Upper lobe of left lung (tissue), 6 donors: ENCODE results near the gene AGAP1. TPM values are rescaled to one million over a fixed set of nuclear protein-coding genes. Genes with fewer than 3 reads are reported as not detected.

ENCODE experiments used
- ATAC-seq, 2 donors: fragments of 200-7000 bp; cut with Tn5 transposase; one replicate each; pipeline ENCODE4 v1.9.1; 2022; ENCODE audit warnings: mild to moderate bottlenecking in 2 of 2, moderate library complexity in 2 of 2; ENCODE audit not compliant: low FRiP score in 2 of 2
- DNase-seq, 2 donors: peaks; one replicate each; pipeline ENCODE4 v3.0.0-alpha.2; 2019 to 2020
- H3K27ac ChIP-seq, 4 donors: fragments of 200-600 bp; sonication (generic); one replicate each; pipeline ENCODE4 v1.5.1; 2016 to 2019
- H3K27me3 ChIP-seq, 4 donors: fragments of 200-600 bp; sonication (generic); one replicate each; pipeline ENCODE4 v1.5.1; 2017 to 2019
- H3K36me3 ChIP-seq, 4 donors: fragments of 200-600 bp; sonication (generic); one replicate each; pipeline ENCODE4 v1.5.1; 2016 to 2019
- H3K4me1 ChIP-seq, 4 donors: fragments of 200-600 bp; sonication (generic); one replicate each; pipeline ENCODE4 v1.5.1; 2018 to 2019
- H3K4me3 ChIP-seq, 4 donors: fragments of 200-600 bp; sonication (generic); one replicate each; pipeline ENCODE4 v1.5.1; 2017 to 2019; ENCODE audit warnings: mild to moderate bottlenecking in 2 of 4, moderate library complexity in 1 of 4
- H3K9me3 ChIP-seq, 4 donors: fragments of 200-600 bp; sonication (generic); one replicate each; pipeline ENCODE4 v1.5.1; 2018 to 2019
- CTCF ChIP-seq, 6 experiments: fragments of 450-650 bp in 4 of 6; fragments of 200-600 bp in 2 of 6; sonication (generic) in 2 of 6; IDR thresholded peaks; one replicate each; pipeline ENCODE4 v1.5.1; 2016 to 2019; ENCODE audit warnings: antibody characterized with exemption in 6 of 6
- EP300 ChIP-seq, 4 donors: sonication (generic); formaldehyde crosslinking; IDR thresholded peaks; one replicate each; pipeline ENCODE4 v1.5.1; 2017; ENCODE audit warnings: antibody characterized with exemption in 4 of 4, control low read depth in 2 of 4
- POLR2A ChIP-seq, 4 donors: fragments of 450-650 bp; IDR thresholded peaks; one replicate each; pipeline ENCODE4 v1.5.1; 2016 to 2017; ENCODE audit warnings: antibody characterized with exemption in 4 of 4, mild to moderate bottlenecking in 2 of 4
- POLR2AphosphoS5 ChIP-seq, 2 donors: sonication (generic); formaldehyde crosslinking; IDR thresholded peaks; one replicate each; pipeline ENCODE4 v1.5.1; 2017; ENCODE audit warnings: antibody characterized with exemption in 2 of 2
- WGBS, 2 donors: methylation state at CpG; one replicate each; pipeline ENCODE4 v1.1.5; 2017 to 2018; 5-methylcytosine and 5-hydroxymethylcytosine counted together
- total RNA-seq, 6 donors: library from RNA; depleted of rRNA in 4 of 6; stranded (reverse); fragments of >200 nt in 4 of 6; gene quantifications; one replicate each; pipeline versions ENCODE4 v1.1.0 to v1.2.1, GENCODE V29; 2016 to 2021
- donor health status: DM: no; HTN: no; CAD: no; lungs with moderate emphysema.
- donor health status: DM: no; HTN: yes; CAD: no; lungs with severe emphysema.

The AGAP1 gene
- total RNA-seq, 6 donors from 2014 or later, result 25.5 to 45.1 (median 30.7) TPM

DNA sequence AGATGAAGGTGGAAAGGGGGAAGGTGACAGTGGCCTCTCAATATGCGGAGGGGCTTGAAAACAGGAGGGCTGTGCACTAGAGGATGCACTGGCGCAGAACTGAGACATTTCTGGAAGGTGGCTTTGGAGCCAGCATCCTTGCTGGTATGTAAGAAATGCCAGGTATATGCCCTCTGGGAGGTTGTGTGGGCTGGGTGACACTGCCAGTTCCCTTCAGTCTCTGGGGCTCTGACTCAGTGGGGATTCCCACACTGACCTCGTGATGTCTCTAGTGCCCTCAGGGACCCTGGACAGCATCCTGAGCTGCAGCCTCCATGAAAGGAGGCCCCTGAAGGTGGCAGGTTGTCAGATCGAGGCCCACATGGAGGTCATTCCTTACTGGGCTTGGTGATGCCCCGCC, 74.0 kb downstream of the AGAP1 start:
- ATAC-seq (no peak), DNase-seq (no peak)
- Histone ChIP-seq H3K27ac (no peak overlapping the region), H3K4me3 (no peak overlapping the region), H3K9me3 (peaks cover 0 to 8% (median 2%) of the 10 kb centered on the region in 4 donors), H3K36me3 (no peaks in the 10 kb centered on the region), H3K4me1 (peaks cover 4 to 38% (median 30%) of the 10 kb centered on the region in 4 donors), H3K27me3 (no peaks in the 10 kb centered on the region)
- WGBS, 2 donors, result 97 to 100% methylated on average over 2 to 4 of the region's 5 CpGs
- no peak for TF ChIP-seq CTCF (IDR thresholded peaks at IDR 0.05)
- no peak for TF ChIP-seq EP300 (IDR thresholded peaks at IDR 0.05)
- TF ChIP-seq POLR2A (IDR thresholded peaks at IDR 0.05), result no peak
- no peak for TF ChIP-seq POLR2AphosphoS5 (IDR thresholded peaks at IDR 0.05)

- WGBS, 2 donors, result 49 to 55% methylated on average over 9 of the region's 9 CpGs
- H3K27ac ChIP-seq, result no peak overlapping the region
- ATAC-seq (no peak), DNase-seq (no peak)
- TF ChIP-seq EP300 (IDR thresholded peaks at IDR 0.05) (no peak), POLR2AphosphoS5 (IDR thresholded peaks at IDR 0.05) (no peak), CTCF (IDR thresholded peaks at IDR 0.05) (no peak), POLR2A (IDR thresholded peaks at IDR 0.05) (no peak)
- H3K36me3 ChIP-seq, result no peaks in the 10 kb centered on the region
- no peaks in the 10 kb centered on the region for H3K27me3 ChIP-seq
- H3K4me1 ChIP-seq, result peaks cover under 1 to 33% (median 26%) of the 10 kb centered on the region in 4 donors
- no peak overlapping the region for H3K4me3 ChIP-seq
- peaks cover 0 to 8% (median 2%) of the 10 kb centered on the region in 4 donors for H3K9me3 ChIP-seq
Observed at GRCh38 chr2:235568431-235568830, 74.6 kb downstream of the AGAP1 start.

- WGBS, 2 donors, result 51 to 64% methylated on average over 7 of the region's 7 CpGs
- no peaks in the 10 kb centered on the region for H3K27me3 ChIP-seq
- DNase-seq, result no peak
- peaks cover 0 to 8% (median 2%) of the 10 kb centered on the region in 4 donors for H3K9me3 ChIP-seq
- TF ChIP-seq POLR2A (IDR thresholded peaks at IDR 0.05), result no peak
- no peak for TF ChIP-seq POLR2AphosphoS5 (IDR thresholded peaks at IDR 0.05)
- no peak for TF ChIP-seq CTCF (IDR thresholded peaks at IDR 0.05)
- TF ChIP-seq EP300 (IDR thresholded peaks at IDR 0.05), result no peak
- H3K36me3 ChIP-seq, result no peaks in the 10 kb centered on the region
- peak overlapping the region in 1 of 4 donors; percentile 23 for H3K4me3 ChIP-seq
- peak overlapping the region; percentile 17 to 30 (median 24) for H3K27ac ChIP-seq
- H3K4me1 ChIP-seq, result peaks cover 7 to 39% (median 24%) of the 10 kb centered on the region in 4 donors
- ATAC-seq, result no peak
Observed at GRCh38 chr2:235569837-235570236, 76.0 kb downstream of the AGAP1 start.

DNA sequence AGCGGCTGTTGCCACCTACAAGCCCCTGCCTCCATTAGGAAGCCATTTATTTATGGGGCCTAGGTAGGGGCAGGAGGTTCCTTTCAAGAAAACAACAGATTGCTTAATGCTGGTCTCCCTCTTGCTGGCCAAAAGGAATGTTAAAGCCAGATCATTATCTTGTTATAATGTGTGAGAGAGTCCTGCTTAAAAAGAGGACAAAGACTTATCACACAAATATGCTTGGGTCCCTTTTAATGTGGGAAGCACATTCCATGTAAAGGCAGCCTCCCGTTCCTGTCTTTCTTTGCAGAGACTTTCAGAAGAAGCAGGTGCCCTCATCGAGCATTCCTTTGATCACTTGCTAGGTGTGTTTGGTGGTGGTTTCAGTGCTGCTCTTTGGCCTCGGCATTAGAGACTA, 76.4 kb downstream of the AGAP1 start:
- DNase-seq (no peak), ATAC-seq (no peak)
- H3K27me3 ChIP-seq, result no peaks in the 10 kb centered on the region
- peaks cover 0 to 8% (median 2%) of the 10 kb centered on the region in 4 donors for H3K9me3 ChIP-seq
- TF ChIP-seq POLR2A (IDR thresholded peaks at IDR 0.05), result no peak
- TF ChIP-seq POLR2AphosphoS5 (IDR thresholded peaks at IDR 0.05), result no peak
- TF ChIP-seq EP300 (IDR thresholded peaks at IDR 0.05), result no peak
- no peak for TF ChIP-seq CTCF (IDR thresholded peaks at IDR 0.05)
- peak overlapping the region; percentile 17 to 30 (median 24) for H3K27ac ChIP-seq
- WGBS, 2 donors, result 42 to 62% methylated on average over 4 of the region's 4 CpGs
- no peaks in the 10 kb centered on the region for H3K36me3 ChIP-seq
- H3K4me1 ChIP-seq, result peaks cover 7 to 39% (median 24%) of the 10 kb centered on the region in 4 donors
- H3K4me3 ChIP-seq, result peak overlapping the region in 1 of 4 donors; percentile 23
